ENCODE measurements around the gene DDHD1.
"Not testable (repeated sequence)": the region's sequence is repeated elsewhere in the genome, so short reads cannot be mapped to it uniquely, and the experiment has no call there.

Gene DDHD1

DNA sequence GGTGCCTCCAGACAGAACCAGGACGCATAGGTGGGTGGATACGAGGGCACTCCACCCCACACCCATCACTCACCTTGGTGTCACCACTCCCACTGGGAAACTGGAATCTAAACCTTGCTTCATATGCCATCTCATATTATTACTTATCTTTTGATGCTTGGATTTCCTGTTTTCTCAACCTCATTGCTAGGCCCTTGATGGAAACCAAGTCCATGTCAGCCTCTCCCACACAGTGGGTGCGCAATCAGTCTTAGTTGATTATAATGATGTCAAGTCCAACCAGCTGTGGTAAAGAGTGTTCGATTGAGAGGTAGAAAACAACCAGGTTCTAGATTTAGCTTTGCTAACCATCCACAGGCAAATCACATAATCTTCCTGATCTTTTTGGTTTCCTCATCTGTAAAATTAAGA is 584 bp upstream of the DDHD1 start:
- peak overlapping the region; percentile 40 for H3K27ac ChIP-seq
- DNase-seq (ENCODE audit: low read depth, low spot score), result no peak

DNA sequence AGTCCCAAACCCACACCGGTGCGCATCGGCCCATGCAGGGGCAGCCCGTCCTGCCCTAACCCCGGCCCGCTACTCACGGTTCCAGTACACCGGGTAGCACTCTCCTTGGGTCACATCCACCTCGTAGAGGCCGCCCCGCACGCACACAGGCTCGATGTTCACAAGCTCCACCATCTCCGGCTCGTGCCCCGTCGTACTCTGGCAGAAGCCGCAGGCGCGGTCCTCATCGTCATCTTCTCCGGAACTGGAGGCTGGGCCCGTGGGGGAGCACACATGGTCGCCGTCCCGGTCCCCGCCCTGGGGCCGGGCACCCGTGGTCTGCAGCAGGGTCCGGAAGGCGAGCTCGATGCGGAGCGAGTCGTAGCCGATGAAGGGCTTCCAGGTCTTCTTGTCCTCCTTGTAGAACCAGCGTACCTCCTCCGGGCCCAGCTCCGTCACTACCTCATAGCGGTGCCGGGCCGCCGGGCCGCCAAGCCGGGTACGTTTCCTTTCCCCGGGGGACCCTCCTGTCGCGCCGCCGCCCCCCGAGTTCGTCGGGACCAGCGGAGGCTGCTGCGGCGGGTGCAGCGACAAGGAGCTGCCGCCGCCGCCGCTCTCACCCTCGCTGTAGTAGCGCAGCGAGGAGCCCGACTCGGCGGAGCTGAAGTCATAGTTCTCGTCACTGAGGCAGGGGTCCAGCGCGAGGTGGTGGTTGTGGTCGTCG is 788 bp downstream of the DDHD1 start:
- peak overlapping the region; percentile 40 for H3K27ac ChIP-seq
- no peak for DNase-seq (ENCODE audit: low read depth, low spot score)

DNA sequence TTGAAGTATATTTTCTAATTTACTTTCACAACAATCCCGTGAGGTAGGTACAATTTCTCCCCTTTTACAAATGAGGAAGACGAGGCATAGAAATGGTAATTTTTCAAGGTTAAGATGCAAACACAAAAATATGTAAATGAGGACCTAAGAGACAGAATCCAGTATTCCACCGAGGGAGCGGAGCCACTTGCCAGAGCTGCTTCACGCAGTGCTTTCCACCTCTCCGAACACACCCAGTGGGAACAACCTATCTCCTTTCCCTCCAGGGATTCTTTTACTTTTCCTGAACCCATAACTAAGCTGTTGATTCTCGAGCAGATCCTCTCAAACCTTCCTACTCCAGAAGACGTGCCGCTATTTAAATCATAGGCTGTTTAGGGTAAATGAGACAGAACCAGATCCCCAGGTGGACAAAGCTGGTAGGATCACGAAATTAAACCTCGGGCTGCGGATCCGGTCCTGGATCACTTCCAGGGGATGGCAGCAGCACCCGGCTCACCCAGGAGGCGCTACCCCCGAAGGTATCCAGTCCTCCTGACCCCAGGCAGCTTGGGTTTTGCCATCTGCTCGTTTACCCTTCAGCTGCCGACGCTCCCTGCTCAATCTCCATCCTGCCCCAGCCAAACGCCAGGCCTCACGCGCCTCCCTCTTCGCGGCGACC is 1.5 kb downstream of the DDHD1 start:
- no peak overlapping the region for H3K27ac ChIP-seq
- no peak for DNase-seq (ENCODE audit: low read depth, low spot score)

DNA sequence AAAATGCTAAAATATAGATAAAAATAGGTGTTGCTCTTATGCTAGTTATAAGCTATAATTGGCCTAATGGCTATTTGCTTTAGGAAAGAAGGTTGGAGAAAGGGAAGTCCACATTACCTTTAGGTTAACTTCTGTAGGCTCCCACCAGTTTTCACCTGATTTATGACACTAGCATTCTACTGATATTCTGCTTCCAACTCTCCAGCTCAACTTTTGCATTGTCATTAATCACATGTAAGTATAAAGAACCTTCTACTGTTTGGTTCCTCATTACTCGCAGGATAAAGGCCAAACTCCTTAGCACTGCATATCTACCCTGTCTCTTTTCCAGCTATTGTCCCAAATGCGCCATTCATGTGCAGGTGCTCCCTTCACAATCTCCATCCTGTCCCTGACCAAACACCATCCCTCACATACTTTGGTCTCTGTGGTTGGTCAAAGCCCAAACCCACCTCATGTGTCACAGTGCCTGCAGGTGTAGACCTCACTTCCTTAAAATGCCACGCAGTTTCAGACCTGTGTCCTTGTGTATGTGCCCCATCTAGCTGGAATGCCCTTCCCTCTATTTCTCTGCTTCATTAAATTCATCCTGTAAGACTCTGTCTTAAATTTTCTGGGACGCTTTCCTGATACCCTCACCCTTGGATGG is 3.3 kb downstream of the DDHD1 start:
- no peak overlapping the region for H3K27ac ChIP-seq
- no peak for DNase-seq (ENCODE audit: low read depth, low spot score)

DNA sequence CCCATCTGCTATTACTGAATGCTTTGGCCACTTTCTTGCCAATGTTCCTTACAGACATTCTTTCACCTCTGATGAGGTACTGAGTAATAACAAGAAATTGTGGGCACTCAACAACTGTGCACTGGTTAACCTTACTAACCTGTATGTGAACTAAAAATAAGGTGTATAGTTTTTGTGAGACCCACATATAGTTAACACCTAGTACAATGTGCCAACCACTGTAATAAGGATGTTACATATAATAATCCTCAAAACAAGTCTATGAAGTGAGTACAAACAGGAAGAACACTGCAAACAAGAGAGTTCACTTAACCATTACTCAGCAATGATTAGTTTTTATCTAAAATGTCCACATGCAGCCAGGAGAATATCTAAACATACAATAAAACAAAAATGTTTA is 4.5 kb downstream of the DDHD1 start:
- no peak for DNase-seq (ENCODE audit: low read depth, low spot score)
- H3K27ac ChIP-seq, result no peak overlapping the region

DNA sequence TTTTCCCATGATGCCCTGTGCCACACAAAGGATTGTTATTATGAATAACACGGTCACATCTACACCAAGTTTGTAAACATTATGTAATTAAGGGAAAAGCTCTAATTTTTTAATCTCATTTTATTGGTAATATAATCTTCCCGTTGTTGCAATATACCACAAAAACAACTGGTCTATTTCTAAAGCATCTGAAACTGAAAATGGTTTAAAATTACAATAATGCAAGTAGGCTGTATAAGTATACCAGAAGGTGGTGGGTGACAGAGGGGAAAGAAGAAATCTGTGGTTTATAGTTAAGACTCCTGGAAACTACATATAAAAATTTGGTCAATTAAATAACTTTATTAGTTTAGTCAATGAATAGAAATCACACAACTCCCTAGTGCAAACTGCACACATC is 5.2 kb downstream of the DDHD1 start:
- DNase-seq (ENCODE audit: low read depth, low spot score), result no peak
- H3K27ac ChIP-seq, result no peak overlapping the region

DNA sequence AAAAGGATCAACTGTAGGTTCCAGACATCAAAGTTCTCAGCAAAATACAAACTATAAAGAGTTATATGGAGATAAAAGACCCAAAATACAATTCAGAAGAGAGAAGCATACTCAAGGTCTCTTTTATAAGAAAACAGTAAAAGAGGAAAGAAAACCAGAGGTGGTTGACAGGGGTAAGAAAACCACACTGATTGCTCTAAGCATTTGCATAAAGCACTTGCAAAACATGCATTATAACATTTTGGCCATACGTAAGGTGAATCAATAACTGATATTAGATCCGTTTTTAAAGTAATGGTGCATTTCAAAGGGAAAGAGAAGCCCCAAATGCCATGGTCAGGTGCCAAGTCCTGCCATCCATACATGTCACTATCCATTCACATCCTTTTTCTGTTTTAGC is 5.9 kb downstream of the DDHD1 start:
- H3K27ac ChIP-seq, result no peak overlapping the region
- no peak for DNase-seq (ENCODE audit: low read depth, low spot score)

DNA sequence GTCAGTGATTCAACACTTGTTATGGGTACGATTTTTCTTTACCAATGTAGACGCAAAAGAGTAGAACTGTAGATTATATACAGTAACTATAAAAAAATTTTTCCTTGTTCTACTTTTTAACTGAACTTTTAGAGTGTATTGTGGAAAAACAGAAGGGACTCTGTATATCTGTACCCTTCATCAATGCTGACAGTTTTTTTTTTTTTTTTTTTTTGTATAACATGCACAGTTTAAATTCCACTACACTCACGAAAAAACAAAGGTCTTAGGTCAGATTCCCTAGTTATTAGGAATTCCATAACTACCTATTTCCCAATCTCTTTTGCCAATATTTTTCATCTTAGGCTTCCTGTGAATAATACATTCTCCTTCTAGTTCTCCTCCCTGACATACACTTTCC is 6.4 kb downstream of the DDHD1 start:
- no peak overlapping the region for H3K27ac ChIP-seq
- DNase-seq (ENCODE audit: low read depth, low spot score), result no peak

DNA sequence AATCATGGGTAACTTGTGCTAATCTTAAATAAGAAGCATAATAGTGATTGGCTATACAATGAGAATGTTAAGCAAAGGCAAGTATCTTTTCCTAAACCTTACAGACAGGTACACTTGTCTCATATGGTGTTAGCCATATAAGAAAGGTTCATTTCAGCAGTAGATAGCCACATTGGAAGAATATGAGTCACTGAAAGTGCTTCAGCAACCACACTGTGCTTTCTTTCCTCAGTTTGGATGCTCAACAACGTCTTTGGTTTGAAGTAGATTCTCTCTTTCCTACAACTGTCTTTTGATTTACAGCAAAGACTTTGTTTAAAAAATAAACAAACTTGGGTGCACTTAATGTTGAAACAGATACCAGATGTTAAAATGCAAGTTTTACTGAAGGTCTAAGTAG is 8.9 kb downstream of the DDHD1 start:
- no peak for DNase-seq (ENCODE audit: low read depth, low spot score)

DNA sequence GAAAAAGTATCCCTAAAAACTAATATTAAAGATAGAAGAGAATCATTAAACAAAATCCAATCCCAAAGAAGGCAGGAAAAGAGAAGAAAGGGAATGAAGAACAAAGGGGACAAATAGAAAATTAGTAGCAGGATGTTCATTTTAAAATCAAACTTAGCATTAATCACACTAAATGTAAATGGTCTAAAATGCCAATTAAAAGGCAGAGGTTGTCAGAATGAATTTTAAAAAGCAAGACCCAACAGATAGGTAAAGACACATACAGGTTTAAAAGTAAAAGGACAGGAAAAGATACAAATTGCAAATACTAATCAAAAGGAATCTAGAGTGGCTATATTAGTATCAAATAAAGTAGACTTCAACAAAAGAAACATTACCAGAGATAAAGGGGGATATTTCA is 12.5 kb downstream of the DDHD1 start:
- no peak for DNase-seq (ENCODE audit: low read depth, low spot score)
- H3K27ac ChIP-seq, result no peak overlapping the region

More for the DNA sequence above, 8.9 kb downstream of the DDHD1 start:
- no peak overlapping the region for H3K27ac ChIP-seq

DNA sequence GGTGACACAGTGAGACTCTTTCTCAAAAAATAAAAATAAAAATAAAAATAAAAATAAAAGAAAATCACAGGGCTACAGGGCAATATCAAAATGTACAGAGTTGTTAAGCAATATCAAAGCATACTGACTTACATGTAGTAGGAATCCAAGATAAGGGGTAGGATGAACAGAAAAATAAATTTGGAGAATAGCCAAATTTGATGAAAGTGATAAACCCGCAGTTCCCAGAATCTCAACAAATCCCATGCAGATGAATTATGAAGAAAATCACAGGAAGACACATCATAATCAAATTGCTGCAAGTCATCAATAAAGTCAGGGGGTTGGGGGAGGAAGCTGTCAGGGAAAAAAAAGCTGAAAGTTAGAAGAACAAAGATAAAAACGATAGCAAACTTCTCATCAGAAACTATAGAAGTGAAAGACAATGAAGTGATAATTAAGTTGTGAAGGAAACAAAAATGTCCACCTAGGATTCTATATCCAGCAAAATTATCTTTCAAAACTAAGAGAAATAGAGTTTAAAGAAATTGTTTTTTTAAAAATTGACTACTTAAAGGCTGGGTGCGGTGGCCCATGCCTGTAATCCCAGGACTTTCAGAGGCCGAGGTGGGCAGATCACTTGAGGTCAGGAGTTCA is 15.4 kb downstream of the DDHD1 start:
- no peak overlapping the region for H3K27ac ChIP-seq
- no peak for DNase-seq (ENCODE audit: low read depth, low spot score)

DNA sequence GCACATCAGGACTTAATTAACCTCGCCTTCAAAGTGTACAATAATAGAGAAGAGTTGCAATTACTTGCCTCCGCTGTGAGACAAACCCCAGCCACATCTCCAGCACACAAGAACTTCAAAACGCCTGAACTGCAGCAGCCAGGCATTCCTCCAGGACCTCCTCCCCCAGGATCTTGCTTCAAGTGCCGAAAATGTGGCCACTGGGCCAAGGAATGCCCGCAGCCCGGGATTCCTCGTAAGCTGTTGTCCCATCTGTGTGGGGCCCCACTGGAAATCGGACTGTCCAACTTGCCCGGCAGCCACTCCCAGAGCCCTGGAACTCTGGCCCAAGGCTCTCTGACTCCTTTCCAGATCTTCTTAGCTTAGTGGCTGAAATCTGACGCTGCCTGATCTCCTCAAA is 22.6 kb downstream of the DDHD1 start:
- DNase-seq (ENCODE audit: low read depth, low spot score); H3K27ac ChIP-seq: not testable (repeated sequence)

DNA sequence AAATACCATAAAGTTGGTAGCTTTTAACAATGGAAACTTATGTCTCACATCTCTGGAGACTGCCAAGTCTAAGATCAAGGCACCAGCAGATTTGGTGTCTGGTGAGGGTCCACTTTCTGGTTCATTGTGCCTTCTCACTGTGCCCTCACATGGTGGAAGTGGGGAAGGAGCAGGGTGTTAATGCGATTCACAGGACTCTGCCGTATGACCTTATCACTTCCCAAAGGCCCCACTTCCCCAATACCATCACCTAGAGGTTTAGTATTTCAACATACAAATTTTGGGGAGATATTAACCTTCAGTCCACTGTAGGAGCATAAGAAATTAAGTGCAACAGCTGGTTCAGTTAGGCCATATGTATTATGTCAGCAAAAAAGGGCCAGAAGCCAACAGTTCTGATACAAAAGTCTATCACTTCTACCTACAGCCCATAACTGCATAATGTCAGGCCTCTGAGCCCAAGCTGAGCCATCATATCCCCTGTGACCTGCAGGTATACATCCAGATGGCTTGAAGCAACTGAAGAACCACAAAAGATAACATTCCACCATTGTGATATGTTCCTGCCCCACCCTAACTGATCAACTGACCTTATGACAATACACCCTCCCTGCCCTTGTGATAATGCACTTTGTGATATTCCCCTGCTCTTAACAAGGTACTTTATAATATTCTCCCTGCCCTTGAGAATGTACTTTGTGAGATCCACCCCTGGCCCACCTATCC is 24.7 kb downstream of the DDHD1 start:
- no peak overlapping the region for H3K27ac ChIP-seq
- DNase-seq (ENCODE audit: low read depth, low spot score), result no peak

DNA sequence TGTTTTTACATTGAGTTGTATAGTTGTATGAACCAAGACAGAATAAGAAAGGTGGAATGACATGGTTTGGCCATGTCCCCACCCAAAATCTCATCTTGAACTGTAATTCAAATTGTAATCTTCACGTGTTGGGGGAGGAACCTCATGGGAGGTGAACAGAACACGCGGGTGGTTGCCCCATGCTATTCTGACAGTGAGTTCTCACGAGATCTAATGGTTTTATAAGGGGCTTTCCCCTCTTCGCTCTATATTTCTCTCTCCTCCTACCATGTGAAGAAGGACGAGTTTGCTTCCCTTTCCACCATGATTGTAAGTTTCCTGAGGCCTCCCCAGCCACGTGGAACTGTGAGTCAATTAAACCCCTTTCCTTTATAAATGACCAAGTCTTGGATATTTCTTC is 25.3 kb downstream of the DDHD1 start:
- no peak overlapping the region for H3K27ac ChIP-seq
- DNase-seq (ENCODE audit: low read depth, low spot score), result no peak

DNA sequence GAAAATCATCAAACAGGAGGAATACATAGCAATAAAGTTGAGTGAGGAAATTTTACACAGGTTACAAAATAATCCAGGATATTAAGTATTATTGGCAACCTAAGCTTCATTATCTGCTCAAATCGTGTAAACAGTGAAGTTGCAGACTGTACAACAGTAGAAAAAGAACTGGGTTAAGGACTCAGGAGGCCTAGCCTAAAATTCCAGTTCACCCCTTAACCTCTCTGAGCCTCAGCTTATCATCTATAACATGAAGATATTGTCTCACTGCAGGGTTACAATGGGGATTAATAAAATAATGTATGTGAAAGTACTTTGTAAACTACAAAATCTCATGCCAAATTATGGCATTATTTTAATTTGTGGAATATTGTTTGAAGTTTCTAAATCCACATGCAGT is 26.0 kb downstream of the DDHD1 start:
- H3K27ac ChIP-seq, result no peak overlapping the region
- no peak for DNase-seq (ENCODE audit: low read depth, low spot score)

DNA sequence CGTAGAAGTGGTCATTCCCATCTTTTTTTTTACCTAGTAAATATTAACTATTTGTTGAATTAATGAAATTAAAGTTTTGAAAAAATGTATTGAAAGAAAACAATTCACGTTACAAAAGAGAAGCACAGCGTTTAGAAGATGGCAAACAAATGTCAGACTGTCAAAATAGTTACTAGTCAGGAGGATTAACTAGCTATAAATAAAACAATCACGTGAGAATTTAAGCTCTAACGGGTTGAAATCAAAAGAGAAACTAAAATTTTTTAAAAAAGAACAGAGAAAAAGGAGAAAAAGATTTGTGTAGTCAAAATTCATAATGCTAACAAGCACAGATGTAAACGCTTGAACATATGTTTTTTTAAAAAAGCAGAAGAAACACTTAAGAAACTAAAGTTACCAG is 26.4 kb downstream of the DDHD1 start:
- H3K27ac ChIP-seq, result no peak overlapping the region
- no peak for DNase-seq (ENCODE audit: low read depth, low spot score)

DNA sequence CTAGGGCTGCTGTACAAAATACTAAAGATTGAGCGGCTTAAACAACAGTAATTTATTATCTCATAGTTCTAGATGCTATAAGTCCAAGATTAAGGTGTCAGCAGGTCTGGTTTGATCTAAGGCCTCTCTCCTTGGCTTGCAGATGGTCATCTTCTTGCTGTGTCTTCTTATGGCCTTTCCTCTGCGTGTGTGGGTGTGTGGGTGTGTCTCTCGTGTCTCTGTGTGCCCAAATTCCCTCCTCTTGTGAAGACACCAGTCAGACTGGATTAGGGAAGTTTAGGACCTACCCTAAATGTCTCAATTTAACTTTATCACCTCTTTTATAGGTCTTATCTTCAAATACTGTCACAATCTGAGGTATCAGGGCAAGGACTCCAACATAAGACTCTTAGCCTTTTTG is 28.3 kb downstream of the DDHD1 start:
- DNase-seq (ENCODE audit: low read depth, low spot score), result no peak
- no peak overlapping the region for H3K27ac ChIP-seq

DNA sequence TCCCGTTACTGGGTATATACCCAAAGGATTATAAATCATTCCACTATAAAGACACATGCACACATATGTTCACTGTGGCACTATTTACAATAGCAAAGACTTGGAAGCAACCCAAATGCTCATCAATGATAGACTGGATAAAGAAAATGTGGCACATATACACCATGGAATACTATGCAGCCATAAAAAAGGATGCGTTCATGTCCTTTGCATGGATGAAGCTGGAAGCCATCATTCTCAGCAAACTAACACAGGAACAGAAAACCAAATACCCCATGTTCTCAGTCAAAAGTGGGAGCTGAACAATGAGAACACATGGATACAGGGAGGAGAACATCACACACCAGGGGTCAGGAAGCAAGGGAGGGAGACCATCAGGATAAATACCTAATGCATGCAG is 31.7 kb downstream of the DDHD1 start:
- DNase-seq (ENCODE audit: low read depth, low spot score); H3K27ac ChIP-seq: not testable (repeated sequence)

DNA sequence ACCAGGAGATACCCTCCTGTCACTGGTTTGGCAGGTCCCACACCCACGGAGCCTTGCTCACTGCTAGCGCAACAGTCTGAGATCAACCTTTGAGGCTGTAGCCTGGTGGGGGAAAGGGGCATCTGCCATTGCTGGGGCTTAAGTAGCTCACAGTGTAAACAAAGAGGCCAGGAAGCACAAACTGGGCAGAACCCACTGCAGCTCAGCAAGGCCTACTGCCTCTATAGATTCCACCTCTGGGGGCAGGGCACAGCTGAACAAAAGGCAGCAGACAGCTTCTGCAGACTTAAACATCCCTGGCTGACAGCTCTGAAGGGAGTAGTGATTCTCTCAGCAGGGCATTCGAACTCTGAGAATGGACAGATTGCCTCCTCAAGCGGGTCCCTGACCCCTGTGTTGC is 35.6 kb downstream of the DDHD1 start:
- H3K27ac ChIP-seq; DNase-seq (ENCODE audit: low read depth, low spot score): not testable (repeated sequence)

DNA sequence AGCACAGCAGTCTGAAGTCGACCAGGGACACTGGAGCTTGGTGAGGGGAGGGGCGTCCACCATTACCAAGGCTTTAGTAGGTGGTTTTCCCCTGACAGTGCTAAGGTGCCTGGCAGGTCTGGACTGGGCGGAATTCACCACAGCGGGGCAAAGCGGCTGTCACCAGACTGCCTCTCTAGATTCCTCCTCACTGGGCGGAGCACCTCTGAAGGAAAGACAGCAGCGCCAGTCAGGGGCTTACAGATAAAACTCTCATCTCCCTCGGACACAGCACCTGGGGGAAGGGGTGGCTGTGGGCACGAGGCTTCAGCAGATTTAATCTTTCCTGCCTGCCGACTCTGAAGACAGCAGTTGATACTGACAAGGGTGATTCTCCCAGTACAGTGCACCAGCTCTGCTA is 39.1 kb downstream of the DDHD1 start:
- DNase-seq (ENCODE audit: low read depth, low spot score), result no peak
- no peak overlapping the region for H3K27ac ChIP-seq

DNA sequence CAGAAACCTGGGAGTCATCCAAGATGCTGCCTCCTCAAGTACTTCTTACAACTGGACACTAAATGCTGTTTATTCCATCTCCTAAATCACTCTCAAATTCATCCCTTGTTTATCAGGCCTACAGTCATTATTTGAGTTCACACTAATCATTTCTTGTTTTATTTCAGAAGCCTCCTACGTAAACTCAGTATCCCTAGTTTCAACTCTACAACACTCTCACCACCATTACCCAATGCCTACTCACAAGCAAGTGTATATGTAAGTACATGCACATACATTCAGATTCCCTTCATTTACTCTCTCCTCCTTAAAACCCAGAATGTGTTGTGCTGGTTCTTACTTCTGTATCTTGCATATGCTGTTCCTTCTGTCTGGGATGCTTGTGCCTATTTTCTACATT is 43.0 kb downstream of the DDHD1 start:
- no peak overlapping the region for H3K27ac ChIP-seq
- DNase-seq (ENCODE audit: low read depth, low spot score), result no peak

All from epithelial cell of prostate (primary cell).